K562 (cell line): Measurements from ENCODE around the gene C10orf105. TPM values are rescaled to one million over a fixed set of nuclear protein-coding genes. Genes with fewer than 3 reads are reported as not detected.

Source experiments
- BACH1 ChIP-seq: fragments of 200-800 bp; sonication (Bioruptor generic); IDR thresholded peaks from 2 replicates; pipeline ENCODE4 v1.6.1; 2016; ENCODE audit warnings: missing genetic modification characterization, missing compliant biosample characterization
- CBX2 ChIP-seq: fragments of 200-600 bp; sonication (generic); IDR thresholded peaks from one replicate; pipeline ENCODE4 v1.6.1; 2012; ENCODE audit warnings: mild to moderate bottlenecking, low read length, inconsistent platforms; ENCODE audit not compliant: insufficient read depth, poor library complexity, severe bottlenecking
- CEBPG ChIP-seq, 3 experiments: fragments of 200-800 bp in 1 of 3; sonication (Bioruptor generic) in 1 of 3; sonication (generic) in 1 of 3; formaldehyde crosslinking in 1 of 3; IDR thresholded peaks in 2 of 3; conservative IDR thresholded peaks in 1 of 3; 2 replicates each; pipeline versions ENCODE4 v1.6.1 to v1.8.0; 2016 to 2022; ENCODE audit warnings: missing compliant biosample characterization in 2 of 3, missing genetic modification characterization in 2 of 3, mild to moderate bottlenecking in 1 of 3, missing genetic modification reagents in 1 of 3
- CXXC5 ChIP-seq: fragments of 250-450 bp; sonication (Bioruptor Pico); IDR thresholded peaks from 2 replicates; pipeline ENCODE4 v1.8.0; 2022; ENCODE audit warnings: inconsistent platforms, mild to moderate bottlenecking, moderate library complexity
- GTF2E2 ChIP-seq: fragments of 200-800 bp; sonication (Bioruptor generic); IDR thresholded peaks from 2 replicates; pipeline ENCODE4 v1.6.1; 2016; ENCODE audit warnings: missing genetic modification characterization, missing compliant biosample characterization
- ID3 ChIP-seq, 2 experiments: fragments of 250-450 bp in 1 of 2; fragments of 450-650 bp in 1 of 2; sonication (Bioruptor Pico) in 1 of 2; IDR thresholded peaks; 2 replicates each; pipeline versions ENCODE4 v1.6.1 to v1.8.0; 2016 to 2021; ENCODE audit warnings: mild to moderate bottlenecking in 2 of 2, moderate library complexity in 2 of 2, missing compliant biosample characterization in 1 of 2, missing genetic modification characterization in 1 of 2
- KLF6 ChIP-seq: fragments of 250-450 bp; sonication (Bioruptor Pico); IDR thresholded peaks from 2 replicates; pipeline ENCODE4 v1.4.0; 2020; ENCODE audit warnings: mild to moderate bottlenecking, moderate library complexity, borderline replicate concordance
- PATZ1 ChIP-seq: fragments of 250-450 bp; sonication (Bioruptor Pico); IDR thresholded peaks from 2 replicates; pipeline ENCODE4 v1.5.0; 2020; ENCODE audit warnings: mild to moderate bottlenecking, borderline replicate concordance
- PTTG1 ChIP-seq: fragments of 450-650 bp; IDR thresholded peaks from 2 replicates; pipeline ENCODE4 v1.6.1; 2016; ENCODE audit warnings: low read depth, mild to moderate bottlenecking, missing genetic modification characterization, missing compliant biosample characterization
- SAP30 ChIP-seq: fragments of 200-600 bp; sonication (generic); IDR thresholded peaks from 2 replicates; pipeline ENCODE4 v1.6.1; 2012; ENCODE audit warnings: borderline replicate concordance, low read depth, mild to moderate bottlenecking, moderate library complexity, low read length, control low read depth, inconsistent platforms; ENCODE audit not compliant: insufficient read depth, poor library complexity, severe bottlenecking
- SREBF1 ChIP-seq: fragments of 150-350 bp; IDR thresholded peaks from 2 replicates; pipeline ENCODE4 v1.6.1; 2014; ENCODE audit warnings: antibody characterized with exemption, low read depth, low read length, borderline replicate concordance
- YBX1 ChIP-seq: fragments of 450-650 bp; IDR thresholded peaks from 2 replicates; pipeline ENCODE4 v1.7.1; 2016; ENCODE audit warnings: mild to moderate bottlenecking
- YY1 ChIP-seq, 3 experiments: IDR thresholded peaks; 2 replicates each; pipeline ENCODE4 v1.6.1; 2011; ENCODE audit warnings: low read length in 2 of 3, mild to moderate bottlenecking in 2 of 3, moderate library complexity in 2 of 3, borderline replicate concordance in 1 of 3, control low read depth in 1 of 3, low read depth in 1 of 3; ENCODE audit not compliant: insufficient read depth in 3 of 3, insufficient replicate concordance in 2 of 3, control insufficient read depth in 1 of 3, insufficient read length in 1 of 3; ENCODE audit errors: extremely low read depth in 1 of 3
- ZFX ChIP-seq: sonication (generic); formaldehyde crosslinking; IDR thresholded peaks from 2 replicates; pipeline ENCODE4 v1.8.0; 2022; ENCODE audit warnings: mild to moderate bottlenecking, missing genetic modification reagents, moderate library complexity
- ZKSCAN8 ChIP-seq: fragments of 200-800 bp; sonication (Bioruptor generic); IDR thresholded peaks from 2 replicates; pipeline ENCODE4 v1.6.1; 2016; ENCODE audit warnings: missing genetic modification characterization, missing compliant biosample characterization
- ZNF24 ChIP-seq: fragments of 450-650 bp; IDR thresholded peaks from 2 replicates; pipeline ENCODE4 v1.6.1; 2016
- polyA plus RNA-seq, 8 experiments: library from polyadenylated mRNA; depleted of rRNA in 4 of 8; stranded (reverse) in 5 of 8; unstranded in 3 of 8; fragments of >200 nt; fragmentation: Nextera tagmentation in 2 of 8; fragmentation: Illumina TruSeq in 1 of 8; extraction: Ambion mirVana in 2 of 8; extraction: Trizol in 1 of 8; gene quantifications; 2 replicates each; pipeline versions ENCODE4 v1.2.1 to v1.2.3, GENCODE V29; 2011 to 2014; ENCODE audit warnings: inconsistent platforms in 1 of 8, missing spikeins in 1 of 8
- total RNA-seq, 7 experiments: library from RNA; depleted of rRNA in 6 of 7; stranded (reverse); fragments of >200 nt in 6 of 7; fragmentation: Illumina TruSeq in 2 of 7; extraction: Trizol in 2 of 7; gene quantifications; 2 replicates each; pipeline versions ENCODE4 v1.2.1 to v1.2.3, GENCODE V29; 2011 to 2021; ENCODE audit warnings: low replicate concordance in 1 of 7
- TF ChIP-seq, protein P1 (sequence below), 2 experiments: fragments of 450-650 bp in 1 of 2; sonication (generic) in 1 of 2; formaldehyde crosslinking in 1 of 2; IDR thresholded peaks in 1 of 2; conservative IDR thresholded peaks in 1 of 2; 2 replicates each; pipeline versions ENCODE4 v1.6.1 to v1.8.1; 2016 to 2023; ENCODE audit warnings: mild to moderate bottlenecking in 2 of 2, moderate library complexity in 2 of 2, inconsistent platforms in 1 of 2, missing genetic modification reagents in 1 of 2
- TF ChIP-seq, protein P2 (sequence below): fragments of 200-800 bp; sonication (Bioruptor generic); IDR thresholded peaks from 2 replicates; pipeline ENCODE4 v1.6.1; 2017; ENCODE audit warnings: missing genetic modification characterization, missing compliant biosample characterization

The C10orf105 gene
- total and polyA plus RNA-seq, 9 of the 15 experiments (the other 6 are each of a cell fraction or from before 2014, with no cell fraction given) = 0.03 to 0.25 (median 0.04) TPM; not detected in 3

- TF ChIP-seq, protein P1, sequence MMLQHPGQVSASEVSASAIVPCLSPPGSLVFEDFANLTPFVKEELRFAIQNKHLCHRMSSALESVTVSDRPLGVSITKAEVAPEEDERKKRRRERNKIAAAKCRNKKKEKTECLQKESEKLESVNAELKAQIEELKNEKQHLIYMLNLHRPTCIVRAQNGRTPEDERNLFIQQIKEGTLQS (IDR thresholded peaks at IDR 0.05) = peak; percentile 79; the same call in 1 of the 2 replicates
- TF ChIP-seq, protein P1 (CRISPR knock-in tag; conservative IDR thresholded peaks at IDR 0.05) = no peak
- TF ChIP-seq ZNF24 = peak; percentile 37; the same call in 1 of the 2 replicates
- TF ChIP-seq CBX2 = no peak
- peak; percentile 76; the same call in 1 of the 2 replicates for TF ChIP-seq GTF2E2 (tag)
- peak; percentile 89 for TF ChIP-seq KLF6 (CRISPR knock-in tag)
- TF ChIP-seq CEBPG (CRISPR knock-in tag; IDR thresholded peaks at IDR 0.05) = peak; percentile 100
- TF ChIP-seq CEBPG (tag; conservative IDR thresholded peaks at IDR 0.05 in 1 of 2, IDR thresholded peaks at IDR 0.05 in 1 of 2) = peak; percentile 94 to 99
- TF ChIP-seq PTTG1 = peak; percentile 38; the same call in 1 of the 2 replicates
- no peak for TF ChIP-seq PATZ1 (CRISPR knock-in tag)
- TF ChIP-seq ZFX (CRISPR knock-in tag) = 0 out of 2 replicates have a peak, but pooled peaks have one; percentile 57
- peak in 1 of 3 experiments; percentile 57 for TF ChIP-seq YY1 (IDR thresholded peaks at IDR 0.05; ENCODE audit: borderline replicate concordance in 1 of 3, control insufficient read depth in 1 of 3, extremely low read depth in 1 of 3, insufficient read depth in 3 of 3, insufficient read length in 1 of 3, insufficient replicate concordance in 2 of 3, low read depth in 1 of 3, low read length in 2 of 3)
- TF ChIP-seq BACH1 (tag) = peak; percentile 91
- peak; percentile 79; the same call in 1 of the 2 replicates for TF ChIP-seq SREBF1
- no peak for TF ChIP-seq ID3 (CRISPR knock-in tag; IDR thresholded peaks at IDR 0.05)
- peak; percentile 56; the same call in 1 of the 2 replicates for TF ChIP-seq ID3 (tag; IDR thresholded peaks at IDR 0.05)
- TF ChIP-seq ZKSCAN8 (CRISPR knock-in tag) = peak; percentile 81; the same call in 1 of the 2 replicates
- TF ChIP-seq YBX1 = no peak
- peak; percentile 72 for TF ChIP-seq CXXC5
- no peak for TF ChIP-seq SAP30
- TF ChIP-seq, protein P2, sequence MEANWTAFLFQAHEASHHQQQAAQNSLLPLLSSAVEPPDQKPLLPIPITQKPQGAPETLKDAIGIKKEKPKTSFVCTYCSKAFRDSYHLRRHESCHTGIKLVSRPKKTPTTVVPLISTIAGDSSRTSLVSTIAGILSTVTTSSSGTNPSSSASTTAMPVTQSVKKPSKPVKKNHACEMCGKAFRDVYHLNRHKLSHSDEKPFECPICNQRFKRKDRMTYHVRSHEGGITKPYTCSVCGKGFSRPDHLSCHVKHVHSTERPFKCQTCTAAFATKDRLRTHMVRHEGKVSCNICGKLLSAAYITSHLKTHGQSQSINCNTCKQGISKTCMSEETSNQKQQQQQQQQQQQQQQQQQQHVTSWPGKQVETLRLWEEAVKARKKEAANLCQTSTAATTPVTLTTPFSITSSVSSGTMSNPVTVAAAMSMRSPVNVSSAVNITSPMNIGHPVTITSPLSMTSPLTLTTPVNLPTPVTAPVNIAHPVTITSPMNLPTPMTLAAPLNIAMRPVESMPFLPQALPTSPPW (CRISPR knock-in tag) = peak; percentile 81
Measured at GRCh38 chr10:71753091-71753959, 33.7 kb upstream of the C10orf105 start (continued).
